ENCODE data around the gene EDA.

Gene EDA

GRCh38 chrX:70062961-70063550 is 447.1 kb downstream of the EDA start:
- no peak for DNase-seq (ENCODE audit: low spot score)

DNA sequence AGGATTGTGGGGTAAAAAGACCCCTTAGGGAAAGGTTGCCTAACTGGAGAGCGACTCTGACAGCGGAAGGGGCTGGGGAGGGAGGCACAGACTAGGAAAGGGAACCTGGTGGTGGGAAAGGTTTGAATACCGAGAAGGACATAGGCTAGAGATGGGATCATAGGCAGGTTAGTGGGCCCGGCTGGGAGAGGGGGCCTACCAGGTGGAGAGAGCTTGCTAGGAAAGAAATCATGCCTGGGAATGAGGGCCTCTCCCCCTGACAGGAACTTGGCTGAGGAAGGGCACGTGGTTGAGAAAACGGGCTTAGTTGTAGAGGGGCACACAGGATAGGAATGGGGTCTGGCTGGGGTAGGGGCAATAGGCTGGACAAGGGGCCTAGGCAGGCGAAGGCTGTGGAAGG is 450.7 kb downstream of the EDA start:
- DNase-seq (ENCODE audit: low spot score), result no peak

- no peak for DNase-seq (ENCODE audit: low spot score)
Observed at GRCh38 chrX:70079297-70079696, 463.4 kb downstream of the EDA start.

DNA sequence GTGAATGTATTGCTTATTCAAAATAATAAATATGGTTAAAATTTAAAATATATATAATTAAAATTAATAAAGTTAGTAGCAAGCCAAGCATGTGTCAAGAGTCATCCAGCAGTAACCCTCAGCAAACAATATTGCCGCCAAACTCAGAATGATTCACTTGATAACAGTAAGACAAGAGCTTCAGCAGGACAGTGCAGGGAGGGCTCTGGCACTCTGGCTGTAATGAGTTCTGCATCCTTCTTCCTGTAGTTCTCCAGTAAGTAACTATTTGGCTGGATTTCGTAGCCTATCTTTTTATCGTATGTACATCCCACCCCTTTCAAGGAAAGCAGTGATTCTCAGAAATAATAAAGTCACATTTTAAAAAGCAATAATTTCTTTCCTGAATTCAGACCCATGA is 464.0 kb downstream of the EDA start:
- DNase-seq (ENCODE audit: low spot score), result no peak

GRCh38 chrX:70082723-70083122 is 466.8 kb downstream of the EDA start:
- DNase-seq (ENCODE audit: low spot score), result no peak

GRCh38 chrX:70084592-70085240 is 468.8 kb downstream of the EDA start:
- DNase-seq (ENCODE audit: low spot score), result no peak

GRCh38 chrX:70087857-70088630 is 472.1 kb downstream of the EDA start:
- DNase-seq (ENCODE audit: low spot score), result no peak

GRCh38 chrX:70088751-70089150 is 472.8 kb downstream of the EDA start:
- no peak for DNase-seq (ENCODE audit: low spot score)

Small RNA genes within 50 kb of the gene (small RNA-seq; reads per million reads assigned to genes)
- gene MIR676, result 0 to 0.13 reads per million in 2 experiments
- 0.10 to 0.84 reads per million in 2 experiments for gene RF00012

Measured in SK-N-DZ (cell line).